ENCODE measurements around the gene DNAH14.
"Not testable (repeated sequence)": the region's sequence is repeated elsewhere in the genome, so short reads cannot be mapped to it uniquely, and the experiment has no call there.

The DNAH14 gene

GRCh38 chr1:225211694-225212442 is 282.4 kb downstream of the DNAH14 start:
- not testable (repeated sequence) for H3K4me3 ChIP-seq (ENCODE audit: low read depth in 1 of 2, low read length in 2 of 2); H3K4me1 ChIP-seq (ENCODE audit: control insufficient read depth in 1 of 2, insufficient read depth in 2 of 2, low read length in 2 of 2); H3K36me3 ChIP-seq (ENCODE audit: control insufficient read depth in 1 of 2, insufficient read depth in 2 of 2, low read length in 2 of 2); H3K9me3 ChIP-seq (ENCODE audit: control insufficient read depth in 1 of 2, low read length in 2 of 2); H3K27ac ChIP-seq (ENCODE audit: low read length); H3K27me3 ChIP-seq (ENCODE audit: low read depth, low read length)

- no peak overlapping the region for H3K27ac ChIP-seq (ENCODE audit: low read length)
- no peaks in the 10 kb centered on the region for H3K36me3 ChIP-seq (ENCODE audit: control insufficient read depth in 1 of 2, insufficient read depth in 2 of 2, low read length in 2 of 2)
- no peaks in the 10 kb centered on the region for H3K4me1 ChIP-seq (ENCODE audit: control insufficient read depth in 1 of 2, insufficient read depth in 2 of 2, low read length in 2 of 2)
- H3K27me3 ChIP-seq (ENCODE audit: low read depth, low read length): no peaks in the 10 kb centered on the region
- H3K4me3 ChIP-seq (ENCODE audit: low read depth in 1 of 2, low read length in 2 of 2): no peak overlapping the region
- H3K9me3 ChIP-seq (ENCODE audit: control insufficient read depth in 1 of 2, low read length in 2 of 2): peaks cover 0 to 3% of the 10 kb centered on the region in 2 donors
These were observed 294.8 kb downstream of the DNAH14 start for GRCh38 chr1:225224287-225224686.

- Histone ChIP-seq H3K27me3 (ENCODE audit: low read depth, low read length) (no peaks in the 10 kb centered on the region), H3K9me3 (ENCODE audit: control insufficient read depth in 1 of 2, low read length in 2 of 2) (peaks cover 0 to 3% of the 10 kb centered on the region in 2 donors), H3K4me3 (ENCODE audit: low read depth in 1 of 2, low read length in 2 of 2) (no peak overlapping the region), H3K36me3 (ENCODE audit: control insufficient read depth in 1 of 2, insufficient read depth in 2 of 2, low read length in 2 of 2) (no peaks in the 10 kb centered on the region), H3K27ac (ENCODE audit: low read length) (no peak overlapping the region), H3K4me1 (ENCODE audit: control insufficient read depth in 1 of 2, insufficient read depth in 2 of 2, low read length in 2 of 2) (no peaks in the 10 kb centered on the region)
These were observed 296.2 kb downstream of the DNAH14 start for GRCh38 chr1:225225681-225226080.

DNA sequence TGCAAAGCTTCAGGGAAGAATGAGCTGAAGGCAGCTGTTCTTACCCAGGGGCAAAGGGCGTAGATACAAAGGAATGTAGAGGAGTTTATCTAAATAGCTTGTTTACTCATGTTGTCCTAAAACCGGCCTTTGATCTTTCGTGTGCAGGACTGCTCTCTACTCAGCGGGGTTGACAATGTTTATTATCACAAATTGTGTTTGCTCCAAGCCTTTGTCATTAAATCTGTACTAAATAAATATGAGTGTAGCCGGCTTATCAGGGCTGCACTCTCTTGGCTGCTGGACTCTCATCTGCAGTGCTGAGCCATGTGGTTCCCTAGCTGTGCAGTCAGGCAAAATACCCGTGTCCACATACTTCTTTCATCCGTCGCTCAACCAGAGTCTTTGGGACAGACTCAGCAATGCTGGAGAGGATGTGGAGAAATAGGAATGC is 299.4 kb downstream of the DNAH14 start:
- Histone ChIP-seq H3K27me3 (ENCODE audit: low read depth, low read length) (no peaks in the 10 kb centered on the region), H3K27ac (ENCODE audit: low read length) (no peak overlapping the region)

DNA sequence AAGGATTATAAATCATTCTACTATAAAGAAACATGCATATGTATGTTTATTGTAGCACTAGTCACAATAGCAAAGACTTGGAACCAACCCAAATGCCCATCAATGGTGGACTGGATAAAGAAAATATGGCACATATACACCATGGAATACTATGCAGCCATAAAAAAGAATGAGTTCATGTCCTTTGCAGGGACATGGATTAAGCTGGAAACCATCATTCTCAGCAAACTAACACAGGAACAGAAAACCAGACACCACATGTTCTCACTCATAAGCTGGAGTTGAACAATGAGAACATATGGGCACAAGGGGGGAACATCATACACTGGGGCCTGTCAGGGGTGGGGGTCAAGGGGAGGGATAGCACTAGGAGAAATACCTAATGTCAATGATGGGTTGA is 300.0 kb downstream of the DNAH14 start:
- H3K27ac ChIP-seq (ENCODE audit: low read length); H3K27me3 ChIP-seq (ENCODE audit: low read depth, low read length); H3K9me3 ChIP-seq (ENCODE audit: control insufficient read depth in 1 of 2, low read length in 2 of 2); H3K36me3 ChIP-seq (ENCODE audit: control insufficient read depth in 1 of 2, insufficient read depth in 2 of 2, low read length in 2 of 2); H3K4me3 ChIP-seq (ENCODE audit: low read depth in 1 of 2, low read length in 2 of 2); H3K4me1 ChIP-seq (ENCODE audit: control insufficient read depth in 1 of 2, insufficient read depth in 2 of 2, low read length in 2 of 2): not testable (repeated sequence)

More for the DNA sequence above, 299.4 kb downstream of the DNAH14 start:
- Histone ChIP-seq H3K4me1 (ENCODE audit: control insufficient read depth in 1 of 2, insufficient read depth in 2 of 2, low read length in 2 of 2) (no peaks in the 10 kb centered on the region), H3K9me3 (ENCODE audit: control insufficient read depth in 1 of 2, low read length in 2 of 2) (no peaks in the 10 kb centered on the region), H3K36me3 (ENCODE audit: control insufficient read depth in 1 of 2, insufficient read depth in 2 of 2, low read length in 2 of 2) (no peaks in the 10 kb centered on the region), H3K4me3 (ENCODE audit: low read depth in 1 of 2, low read length in 2 of 2) (no peak overlapping the region)

DNA sequence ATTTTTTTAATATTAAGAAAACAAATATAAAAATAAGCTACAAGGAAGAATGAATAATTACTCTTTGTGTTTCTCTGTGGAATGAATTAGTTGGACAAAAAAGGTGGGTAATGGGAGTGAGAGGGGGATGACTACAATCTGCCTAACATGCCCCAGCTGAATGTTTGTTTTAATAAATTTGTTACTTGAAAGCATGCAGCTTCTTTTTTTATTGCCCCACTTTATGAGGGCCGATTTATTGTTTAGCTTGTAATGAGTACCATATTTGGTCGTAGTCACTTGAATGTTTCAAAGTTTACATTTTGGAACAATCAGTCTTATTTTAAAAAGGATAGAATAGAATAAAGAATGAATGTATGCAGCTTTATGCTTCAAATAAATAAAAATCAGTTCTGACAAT is 301.0 kb downstream of the DNAH14 start:
- Histone ChIP-seq H3K27me3 (ENCODE audit: low read depth, low read length) (no peaks in the 10 kb centered on the region), H3K4me1 (ENCODE audit: control insufficient read depth in 1 of 2, insufficient read depth in 2 of 2, low read length in 2 of 2) (no peaks in the 10 kb centered on the region), H3K36me3 (ENCODE audit: control insufficient read depth in 1 of 2, insufficient read depth in 2 of 2, low read length in 2 of 2) (no peaks in the 10 kb centered on the region), H3K27ac (ENCODE audit: low read length) (no peak overlapping the region), H3K4me3 (ENCODE audit: low read depth in 1 of 2, low read length in 2 of 2) (no peak overlapping the region), H3K9me3 (ENCODE audit: control insufficient read depth in 1 of 2, low read length in 2 of 2) (no peaks in the 10 kb centered on the region)

- H3K4me3 ChIP-seq (ENCODE audit: low read depth in 1 of 2, low read length in 2 of 2); H3K9me3 ChIP-seq (ENCODE audit: control insufficient read depth in 1 of 2, low read length in 2 of 2); H3K4me1 ChIP-seq (ENCODE audit: control insufficient read depth in 1 of 2, insufficient read depth in 2 of 2, low read length in 2 of 2); H3K36me3 ChIP-seq (ENCODE audit: control insufficient read depth in 1 of 2, insufficient read depth in 2 of 2, low read length in 2 of 2); H3K27ac ChIP-seq (ENCODE audit: low read length); H3K27me3 ChIP-seq (ENCODE audit: low read depth, low read length): not testable (repeated sequence)
These were observed 303.5 kb downstream of the DNAH14 start for GRCh38 chr1:225232930-225233329.

DNA sequence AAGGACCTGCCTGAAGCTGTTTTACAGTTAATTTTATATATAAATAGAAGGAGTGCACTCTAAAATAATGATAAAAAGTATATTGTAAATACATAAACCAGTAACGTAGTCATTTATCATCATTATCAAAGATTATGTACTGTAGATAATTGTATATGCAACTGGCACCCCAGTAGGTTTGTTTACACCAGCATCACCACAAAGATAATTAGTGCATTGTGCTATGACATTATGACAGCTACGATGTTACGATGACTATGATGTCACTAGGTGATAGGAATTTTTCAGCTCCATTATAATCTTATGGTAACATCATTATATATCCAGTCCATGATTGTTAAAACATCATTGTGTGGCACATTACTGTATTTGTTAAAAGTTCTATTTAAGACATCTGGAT is 313.1 kb downstream of the DNAH14 start:
- Histone ChIP-seq H3K27me3 (ENCODE audit: low read depth, low read length) (no peaks in the 10 kb centered on the region), H3K9me3 (ENCODE audit: control insufficient read depth in 1 of 2, low read length in 2 of 2) (peaks cover 3 to 4% of the 10 kb centered on the region in 2 donors), H3K27ac (ENCODE audit: low read length) (no peak overlapping the region), H3K4me1 (ENCODE audit: control insufficient read depth in 1 of 2, insufficient read depth in 2 of 2, low read length in 2 of 2) (no peaks in the 10 kb centered on the region), H3K4me3 (ENCODE audit: low read depth in 1 of 2, low read length in 2 of 2) (no peak overlapping the region), H3K36me3 (ENCODE audit: control insufficient read depth in 1 of 2, insufficient read depth in 2 of 2, low read length in 2 of 2) (no peaks in the 10 kb centered on the region)

DNA sequence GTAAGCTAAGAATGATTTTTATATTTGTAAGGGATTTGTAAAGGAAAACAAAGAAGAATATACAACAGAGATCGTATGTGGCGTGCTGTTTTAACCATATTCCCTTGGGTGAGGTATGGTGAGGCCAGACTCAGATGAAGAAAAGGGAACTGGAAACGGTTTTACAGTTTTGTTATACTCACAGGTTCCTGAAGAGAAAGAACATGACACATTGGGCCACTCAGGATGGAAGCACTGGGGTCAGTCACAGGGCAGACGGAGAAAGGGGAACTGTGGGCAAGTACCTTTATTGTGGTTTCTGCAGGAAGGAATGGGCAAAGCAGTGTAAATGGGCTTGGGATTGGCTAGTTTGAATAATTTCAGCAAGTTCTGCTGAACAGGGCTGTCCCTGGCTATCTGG is 321.0 kb downstream of the DNAH14 start:
- no peak overlapping the region for H3K27ac ChIP-seq (ENCODE audit: low read length)
- no peaks in the 10 kb centered on the region for H3K36me3 ChIP-seq (ENCODE audit: control insufficient read depth in 1 of 2, insufficient read depth in 2 of 2, low read length in 2 of 2)
- H3K9me3 ChIP-seq (ENCODE audit: control insufficient read depth in 1 of 2, low read length in 2 of 2): no peaks in the 10 kb centered on the region
- H3K27me3 ChIP-seq (ENCODE audit: low read depth, low read length): no peaks in the 10 kb centered on the region
- H3K4me3 ChIP-seq (ENCODE audit: low read depth in 1 of 2, low read length in 2 of 2): no peak overlapping the region
- no peaks in the 10 kb centered on the region for H3K4me1 ChIP-seq (ENCODE audit: control insufficient read depth in 1 of 2, insufficient read depth in 2 of 2, low read length in 2 of 2)

- Histone ChIP-seq H3K4me1 (ENCODE audit: control insufficient read depth in 1 of 2, insufficient read depth in 2 of 2, low read length in 2 of 2) (no peaks in the 10 kb centered on the region), H3K9me3 (ENCODE audit: control insufficient read depth in 1 of 2, low read length in 2 of 2) (no peaks in the 10 kb centered on the region), H3K4me3 (ENCODE audit: low read depth in 1 of 2, low read length in 2 of 2) (no peak overlapping the region), H3K27me3 (ENCODE audit: low read depth, low read length) (no peaks in the 10 kb centered on the region), H3K36me3 (ENCODE audit: control insufficient read depth in 1 of 2, insufficient read depth in 2 of 2, low read length in 2 of 2) (no peaks in the 10 kb centered on the region), H3K27ac (ENCODE audit: low read length) (no peak overlapping the region)
These were observed 323.7 kb downstream of the DNAH14 start for GRCh38 chr1:225253173-225253572.

DNA sequence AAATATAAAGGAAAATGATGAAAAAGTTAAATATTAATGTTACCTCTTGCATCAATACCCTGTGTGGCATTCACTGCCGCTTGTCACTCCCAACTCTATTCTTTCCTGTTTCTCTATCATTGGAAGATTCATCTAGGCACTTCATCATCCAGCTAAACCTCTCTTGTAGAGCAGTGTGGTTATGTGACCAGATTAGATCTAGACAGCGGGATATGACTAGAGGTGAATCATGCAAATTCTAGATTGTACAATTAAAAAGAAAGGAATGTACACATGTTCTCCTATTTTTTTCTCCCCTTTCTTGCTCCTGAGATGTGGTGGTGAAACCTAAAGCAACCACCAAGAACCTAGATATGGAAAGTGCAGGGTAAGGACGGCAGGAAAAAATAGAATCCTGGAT is 324.3 kb downstream of the DNAH14 start:
- Histone ChIP-seq H3K27ac (ENCODE audit: low read length) (no peak overlapping the region), H3K4me3 (ENCODE audit: low read depth in 1 of 2, low read length in 2 of 2) (no peak overlapping the region), H3K36me3 (ENCODE audit: control insufficient read depth in 1 of 2, insufficient read depth in 2 of 2, low read length in 2 of 2) (no peaks in the 10 kb centered on the region), H3K4me1 (ENCODE audit: control insufficient read depth in 1 of 2, insufficient read depth in 2 of 2, low read length in 2 of 2) (no peaks in the 10 kb centered on the region), H3K9me3 (ENCODE audit: control insufficient read depth in 1 of 2, low read length in 2 of 2) (no peaks in the 10 kb centered on the region), H3K27me3 (ENCODE audit: low read depth, low read length) (no peaks in the 10 kb centered on the region)

- H3K27me3 ChIP-seq (ENCODE audit: low read depth, low read length): no peaks in the 10 kb centered on the region
- H3K9me3 ChIP-seq (ENCODE audit: control insufficient read depth in 1 of 2, low read length in 2 of 2): no peaks in the 10 kb centered on the region
- no peak overlapping the region for H3K4me3 ChIP-seq (ENCODE audit: low read depth in 1 of 2, low read length in 2 of 2)
- H3K36me3 ChIP-seq (ENCODE audit: control insufficient read depth in 1 of 2, insufficient read depth in 2 of 2, low read length in 2 of 2): no peaks in the 10 kb centered on the region
- no peak overlapping the region for H3K27ac ChIP-seq (ENCODE audit: low read length)
- H3K4me1 ChIP-seq (ENCODE audit: control insufficient read depth in 1 of 2, insufficient read depth in 2 of 2, low read length in 2 of 2): no peaks in the 10 kb centered on the region
These were observed 325.2 kb downstream of the DNAH14 start for GRCh38 chr1:225254676-225255075.

Data from muscle layer of duodenum (tissue), 2 donors.